LNCaP clone FGC (cell line): ENCODE measurements around the gene SLC1A3.

Source experiments
- DNase-seq: peaks from one replicate; pipeline ENCODE4 v3.0.0-alpha.2; 2011; ENCODE audit warnings: low read depth
- H3K4me3 ChIP-seq: 2 replicates; pipeline ENCODE4 v1.5.1; 2011; ENCODE audit warnings: mild to moderate bottlenecking, low read depth, low read length, control low read depth
- TF ChIP-seq, protein P1 (sequence below): IDR thresholded peaks from 2 replicates; pipeline ENCODE4 v1.5.1; 2012; ENCODE audit warnings: mild to moderate bottlenecking; ENCODE audit not compliant: control insufficient read depth, insufficient read depth; ENCODE audit errors: extremely low read depth

Gene SLC1A3

DNA sequence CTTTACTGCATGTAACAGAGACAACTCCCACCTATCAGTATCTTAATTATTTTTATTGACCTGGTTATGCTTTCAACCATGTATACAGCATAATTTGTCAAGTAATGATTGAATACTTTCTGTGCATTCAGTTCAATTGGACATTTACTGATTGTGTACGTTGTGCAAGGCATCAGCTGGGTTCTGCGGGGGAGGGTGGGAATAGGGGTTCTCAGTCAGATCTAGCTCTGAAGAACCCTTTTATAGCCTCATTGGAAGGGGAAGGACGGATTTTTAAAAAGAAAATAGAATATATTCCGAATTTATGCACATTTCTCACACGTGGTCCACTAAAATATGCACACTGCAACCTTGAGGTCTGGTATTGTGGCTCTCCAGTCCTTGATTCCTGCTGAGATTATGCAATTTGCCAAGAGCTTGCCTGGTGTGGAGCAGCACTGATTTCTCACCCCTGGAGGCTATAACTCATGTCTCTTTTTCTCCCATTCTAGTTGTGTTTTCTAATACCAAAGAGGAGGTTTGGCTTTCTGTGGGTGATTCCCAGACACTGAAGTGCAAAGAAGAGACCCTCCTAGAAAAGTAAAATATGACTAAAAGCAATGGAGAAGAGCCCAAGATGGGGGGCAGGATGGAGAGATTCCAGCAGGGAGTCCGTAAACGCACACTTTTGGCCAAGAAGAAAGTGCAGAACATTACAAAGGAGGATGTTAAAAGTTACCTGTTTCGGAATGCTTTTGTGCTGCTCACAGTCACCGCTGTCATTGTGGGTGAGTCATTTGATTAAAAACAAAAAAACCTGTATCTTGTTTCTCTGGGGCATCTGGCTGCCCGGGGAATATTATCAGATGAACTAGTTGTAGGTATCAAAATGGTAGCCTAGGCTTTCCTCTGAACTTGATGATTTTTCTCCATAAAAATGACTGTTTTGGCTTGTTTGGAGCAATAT, 1.7 kb downstream of the SLC1A3 start:
- no peak for DNase-seq
- TF ChIP-seq, protein P1, sequence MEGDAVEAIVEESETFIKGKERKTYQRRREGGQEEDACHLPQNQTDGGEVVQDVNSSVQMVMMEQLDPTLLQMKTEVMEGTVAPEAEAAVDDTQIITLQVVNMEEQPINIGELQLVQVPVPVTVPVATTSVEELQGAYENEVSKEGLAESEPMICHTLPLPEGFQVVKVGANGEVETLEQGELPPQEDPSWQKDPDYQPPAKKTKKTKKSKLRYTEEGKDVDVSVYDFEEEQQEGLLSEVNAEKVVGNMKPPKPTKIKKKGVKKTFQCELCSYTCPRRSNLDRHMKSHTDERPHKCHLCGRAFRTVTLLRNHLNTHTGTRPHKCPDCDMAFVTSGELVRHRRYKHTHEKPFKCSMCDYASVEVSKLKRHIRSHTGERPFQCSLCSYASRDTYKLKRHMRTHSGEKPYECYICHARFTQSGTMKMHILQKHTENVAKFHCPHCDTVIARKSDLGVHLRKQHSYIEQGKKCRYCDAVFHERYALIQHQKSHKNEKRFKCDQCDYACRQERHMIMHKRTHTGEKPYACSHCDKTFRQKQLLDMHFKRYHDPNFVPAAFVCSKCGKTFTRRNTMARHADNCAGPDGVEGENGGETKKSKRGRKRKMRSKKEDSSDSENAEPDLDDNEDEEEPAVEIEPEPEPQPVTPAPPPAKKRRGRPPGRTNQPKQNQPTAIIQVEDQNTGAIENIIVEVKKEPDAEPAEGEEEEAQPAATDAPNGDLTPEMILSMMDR: no peak
- no peak overlapping the region for H3K4me3 ChIP-seq

DNA sequence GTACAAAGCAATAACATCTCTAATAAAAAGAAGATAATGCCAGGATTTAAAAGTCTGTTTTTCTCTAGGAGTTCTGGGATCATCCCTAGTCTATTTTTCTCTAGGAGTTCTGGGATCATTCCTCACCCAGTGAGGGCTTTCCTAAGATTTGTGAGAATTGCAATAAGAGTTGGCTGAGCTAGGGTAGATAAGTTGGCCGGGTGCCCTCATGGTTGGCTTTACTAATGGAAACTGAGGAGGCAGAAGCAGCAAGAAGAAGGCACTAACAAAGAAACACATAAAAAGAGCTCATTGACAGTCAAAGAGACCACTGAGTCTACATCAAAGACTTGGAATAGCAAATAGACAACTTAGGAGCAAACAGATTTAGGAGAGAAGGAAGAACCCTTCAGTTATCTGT, 4.2 kb downstream of the SLC1A3 start:
- no peak overlapping the region for H3K4me3 ChIP-seq
- DNase-seq: no peak
- TF ChIP-seq, protein P1: no peak

DNA sequence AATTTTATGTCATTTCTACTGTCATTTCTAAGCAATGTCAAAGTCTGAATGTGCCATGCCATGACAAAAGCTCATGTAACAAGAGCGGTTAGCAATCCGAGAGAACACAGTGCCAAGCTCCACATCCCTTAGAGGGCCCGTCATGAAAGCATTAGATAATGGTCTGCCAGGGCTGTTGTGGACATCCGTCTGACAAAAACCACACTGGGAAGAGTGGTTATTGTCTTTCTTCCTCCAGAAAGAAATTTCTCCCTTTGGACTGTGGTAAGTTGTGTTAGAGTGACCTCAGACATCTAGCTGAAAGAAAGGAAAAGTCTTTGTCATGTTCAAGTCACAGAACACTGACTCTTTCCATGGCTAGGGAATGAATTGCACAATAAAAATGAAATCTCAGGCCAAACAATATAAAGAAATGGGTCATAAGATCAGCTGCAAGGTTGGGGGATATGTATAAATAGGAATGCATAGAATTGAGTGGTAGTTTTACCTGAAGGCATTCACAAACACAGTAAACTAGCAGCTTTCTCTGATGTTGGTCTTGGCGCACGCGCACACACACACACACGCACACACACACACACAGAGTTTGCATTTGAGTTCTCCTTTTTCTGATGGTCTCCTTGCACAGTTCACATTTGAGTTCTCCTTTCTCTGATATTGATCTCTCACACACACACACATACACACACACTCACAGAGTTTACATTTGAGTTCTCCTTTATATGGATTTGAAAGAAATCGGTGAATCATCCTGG, 5.3 kb downstream of the SLC1A3 start:
- TF ChIP-seq, protein P1: no peak
- DNase-seq: no peak
- H3K4me3 ChIP-seq: no peak overlapping the region

- DNase-seq: no peak
- H3K4me3 ChIP-seq: no peak overlapping the region
- TF ChIP-seq, protein P1: no peak
Measured at GRCh38 chr5:36613241-36613640, 6.8 kb downstream of the SLC1A3 start.

GRCh38 chr5:36613771-36614656, 7.6 kb downstream of the SLC1A3 start:
- no peak overlapping the region for H3K4me3 ChIP-seq
- no peak for DNase-seq
- TF ChIP-seq, protein P1: no peak

- H3K4me3 ChIP-seq: no peak overlapping the region
- DNase-seq: no peak
- TF ChIP-seq, protein P1: no peak
Measured at GRCh38 chr5:36614657-36615308, 8.4 kb downstream of the SLC1A3 start.
